Activated T-helper 1 cell treated with Interleukin-2 at 50 U/mL for 16 hours (primary cell): ENCODE data around the gene PACSIN2.
"Not testable (repeated sequence)": the region's sequence is repeated elsewhere in the genome, so short reads cannot be mapped to it uniquely, and the experiment has no call there.

Experiments used
- DNase-seq: peaks from one replicate; pipeline ENCODE4 v3.0.0-alpha.2; 2020; ENCODE audit warnings: low read depth

Gene PACSIN2

GRCh38 chr22:42925598-42925997 lies 89.4 kb downstream of the PACSIN2 start:
- no peak for DNase-seq

GRCh38 chr22:42925031-42925430 lies 89.9 kb downstream of the PACSIN2 start:
- not testable (repeated sequence) for DNase-seq

GRCh38 chr22:42924436-42924835 lies 90.5 kb downstream of the PACSIN2 start:
- no peak for DNase-seq

GRCh38 chr22:42922374-42923191 lies 92.4 kb downstream of the PACSIN2 start:
- no peak for DNase-seq

- DNase-seq = no peak
Observed at GRCh38 chr22:42920101-42920820, 94.7 kb downstream of the PACSIN2 start.

GRCh38 chr22:42919199-42919598 lies 95.8 kb downstream of the PACSIN2 start:
- no peak for DNase-seq

GRCh38 chr22:42918500-42918899 lies 96.4 kb downstream of the PACSIN2 start:
- no peak for DNase-seq

GRCh38 chr22:42917358-42917757 lies 97.6 kb downstream of the PACSIN2 start:
- not testable (repeated sequence) for DNase-seq

- DNase-seq = no peak
Observed at GRCh38 chr22:42915980-42916765, 98.8 kb downstream of the PACSIN2 start.

- no peak for DNase-seq
Observed at GRCh38 chr22:42914511-42915076, 100.4 kb downstream of the PACSIN2 start.

- DNase-seq = no peak
Observed at GRCh38 chr22:42913874-42914510, 101.0 kb downstream of the PACSIN2 start.

GRCh38 chr22:42912059-42912458 lies 102.9 kb downstream of the PACSIN2 start:
- no peak for DNase-seq

- no peak for DNase-seq
Observed at GRCh38 chr22:42910221-42910942, 104.6 kb downstream of the PACSIN2 start.

- DNase-seq = no peak
Observed at GRCh38 chr22:42909363-42910058, 105.4 kb downstream of the PACSIN2 start.

GRCh38 chr22:42908374-42908746 lies 106.6 kb downstream of the PACSIN2 start:
- DNase-seq = no peak

- DNase-seq = no peak
Observed at GRCh38 chr22:42907404-42908373, 107.3 kb downstream of the PACSIN2 start.

- DNase-seq = no peak
Observed at GRCh38 chr22:42906605-42907348, 108.2 kb downstream of the PACSIN2 start.

GRCh38 chr22:42905702-42906183 lies 109.2 kb downstream of the PACSIN2 start:
- DNase-seq = no peak
